Ascending aorta (tissue), 2 donors: ENCODE measurements around the gene RHOH. TPM values are rescaled to one million over a fixed set of nuclear protein-coding genes. Genes with fewer than 3 reads are reported as not detected.

Source experiments
- DNase-seq, 2 donors: peaks; one replicate each; pipeline ENCODE4 v3.0.0-alpha.2; 2019; ENCODE audit warnings: low spot score in 2 of 2
- H3K27ac ChIP-seq, 2 donors: fragments of 200-600 bp; sonication (generic); one replicate each; pipeline ENCODE4 v1.5.1; 2016 to 2017; ENCODE audit warnings: mild to moderate bottlenecking in 1 of 2
- H3K27me3 ChIP-seq: fragments of 200-600 bp; sonication (generic); one replicate; pipeline ENCODE4 v1.5.1; 2017
- H3K36me3 ChIP-seq, 2 donors: fragments of 200-600 bp; sonication (generic); one replicate each; pipeline ENCODE4 v1.5.1; 2016
- H3K4me1 ChIP-seq, 2 donors: fragments of 200-600 bp; sonication (generic); one replicate each; pipeline ENCODE4 v1.5.1; 2016 to 2017; ENCODE audit warnings: mild to moderate bottlenecking in 1 of 2
- H3K4me3 ChIP-seq, 2 donors: fragments of 200-600 bp; sonication (generic); one replicate each; pipeline ENCODE4 v1.5.1; 2016 to 2017; ENCODE audit warnings: mild to moderate bottlenecking in 1 of 2
- H3K9me3 ChIP-seq, 2 donors: fragments of 200-600 bp; sonication (generic); one replicate each; pipeline ENCODE4 v1.5.1; 2016
- CTCF ChIP-seq, 3 experiments: fragments of 200-600 bp in 2 of 3; fragments of 450-650 bp in 1 of 3; sonication (generic) in 2 of 3; IDR thresholded peaks; one replicate each; pipeline ENCODE4 v1.5.1; 2016 to 2019; ENCODE audit warnings: antibody characterized with exemption in 3 of 3, mild to moderate bottlenecking in 1 of 3, moderate library complexity in 1 of 3
- intact Hi-C: fragments of 100-400 bp; cut with DNase I; formaldehyde crosslinking; loops from one replicate; pipeline ENCODE4 v1.15.1; 2023
- total RNA-seq: library from RNA; depleted of rRNA; stranded (reverse); fragments of >200 nt; gene quantifications from one replicate; pipeline ENCODE4 v1.1.0, GENCODE V29; 2016

Gene RHOH
- total RNA-seq, 1 donor from 2014 or later: not detected

DNA sequence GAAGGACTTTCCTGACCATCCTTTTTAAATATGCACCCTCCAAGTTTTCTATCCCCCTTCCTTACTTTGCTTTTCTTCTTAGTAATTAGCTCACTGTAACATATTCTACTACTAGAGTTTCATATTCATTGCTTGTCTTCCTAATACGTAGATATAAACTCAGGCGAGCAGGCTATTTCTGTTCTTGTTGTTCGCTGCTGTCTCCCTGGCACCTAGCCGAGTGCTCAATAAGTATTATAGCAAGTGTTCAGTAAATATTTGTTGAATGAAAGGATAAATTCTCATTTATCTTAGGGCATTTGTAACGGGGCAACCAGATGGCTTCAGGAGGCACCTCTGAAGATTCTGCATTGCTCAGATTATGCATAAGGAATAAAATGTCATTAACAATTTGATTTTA, 6.8 kb upstream of the RHOH start:
- Histone ChIP-seq H3K9me3 (no peaks in the 10 kb centered on the region), H3K27ac (no peak overlapping the region), H3K27me3 (no peaks in the 10 kb centered on the region), H3K4me3 (no peak overlapping the region), H3K4me1 (no peaks in the 10 kb centered on the region), H3K36me3 (no peaks in the 10 kb centered on the region)
- TF ChIP-seq CTCF (IDR thresholded peaks at IDR 0.05): no peak
- DNase-seq: no peak
- intact Hi-C loops: no loop called here

DNA sequence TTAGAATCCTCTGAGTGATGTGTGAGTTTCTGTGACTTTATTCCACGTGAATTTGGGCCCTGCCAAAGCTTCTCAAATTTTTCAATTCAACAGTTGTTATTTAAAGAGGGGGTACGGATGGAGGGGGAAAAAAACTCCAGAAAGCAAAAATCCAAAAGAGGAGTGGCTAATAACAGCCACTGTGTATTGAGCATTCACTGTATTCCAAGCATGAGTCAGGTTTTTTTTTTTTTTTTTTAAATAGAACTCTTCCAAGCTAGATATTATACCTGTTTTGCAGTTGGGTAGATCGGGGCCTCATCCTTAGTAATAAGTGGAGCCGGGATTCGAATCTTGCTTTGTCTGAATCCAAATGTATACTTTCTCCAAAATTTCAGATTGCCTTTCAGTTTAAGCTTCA, 6.4 kb upstream of the RHOH start:
- no peak for DNase-seq
- Histone ChIP-seq H3K9me3 (no peaks in the 10 kb centered on the region), H3K27me3 (no peaks in the 10 kb centered on the region), H3K4me3 (no peak overlapping the region), H3K27ac (no peak overlapping the region), H3K36me3 (no peaks in the 10 kb centered on the region), H3K4me1 (no peaks in the 10 kb centered on the region)
- intact Hi-C loops: no loop called here
- TF ChIP-seq CTCF (IDR thresholded peaks at IDR 0.05): no peak

GRCh38 chr4:40190880-40191815, 5.7 kb upstream of the RHOH start:
- intact Hi-C loops: no loop called here
- Histone ChIP-seq H3K27me3 (no peaks in the 10 kb centered on the region), H3K4me3 (no peak overlapping the region), H3K9me3 (no peaks in the 10 kb centered on the region), H3K4me1 (no peaks in the 10 kb centered on the region), H3K36me3 (no peaks in the 10 kb centered on the region), H3K27ac (no peak overlapping the region)
- TF ChIP-seq CTCF (IDR thresholded peaks at IDR 0.05): no peak
- DNase-seq: no peak

GRCh38 chr4:40192114-40193015, 4.5 kb upstream of the RHOH start:
- intact Hi-C loops: no loop called here
- Histone ChIP-seq H3K4me3 (no peak overlapping the region), H3K9me3 (no peaks in the 10 kb centered on the region), H3K27me3 (no peaks in the 10 kb centered on the region), H3K36me3 (no peaks in the 10 kb centered on the region), H3K4me1 (no peaks in the 10 kb centered on the region), H3K27ac (no peak overlapping the region)
- no peak for TF ChIP-seq CTCF (IDR thresholded peaks at IDR 0.05)
- no peak for DNase-seq

- Histone ChIP-seq H3K4me3 (no peak overlapping the region), H3K4me1 (no peaks in the 10 kb centered on the region), H3K27ac (no peak overlapping the region), H3K9me3 (no peaks in the 10 kb centered on the region), H3K27me3 (no peaks in the 10 kb centered on the region), H3K36me3 (no peaks in the 10 kb centered on the region)
- DNase-seq: no peak
- no peak for TF ChIP-seq CTCF (IDR thresholded peaks at IDR 0.05)
- intact Hi-C loops: no loop called here
These were observed 3.7 kb upstream of the RHOH start for GRCh38 chr4:40193016-40193571.
